H54 (cell line): ENCODE data around the gene RPS6KA5.
"Not testable (repeated sequence)": the region's sequence is repeated elsewhere in the genome, so short reads cannot be mapped to it uniquely, and the experiment has no call there.

ENCODE experiments used
- DNase-seq: peaks from one replicate; pipeline ENCODE4 v3.0.0; 2011; ENCODE audit warnings: low spot score, mixed read lengths; ENCODE audit not compliant: insufficient read length
- FAIRE-seq: peaks from 3 replicates; lab custom pipeline; 2011; peaks lifted over from hg19 to GRCh38; lab: Jason Lieb, UNC
- POLR2A ChIP-seq: IDR thresholded peaks from 2 replicates; pipeline ENCODE4 v1.6.1; 2011; ENCODE audit warnings: low read depth, mild to moderate bottlenecking, low read length

Gene RPS6KA5

DNA sequence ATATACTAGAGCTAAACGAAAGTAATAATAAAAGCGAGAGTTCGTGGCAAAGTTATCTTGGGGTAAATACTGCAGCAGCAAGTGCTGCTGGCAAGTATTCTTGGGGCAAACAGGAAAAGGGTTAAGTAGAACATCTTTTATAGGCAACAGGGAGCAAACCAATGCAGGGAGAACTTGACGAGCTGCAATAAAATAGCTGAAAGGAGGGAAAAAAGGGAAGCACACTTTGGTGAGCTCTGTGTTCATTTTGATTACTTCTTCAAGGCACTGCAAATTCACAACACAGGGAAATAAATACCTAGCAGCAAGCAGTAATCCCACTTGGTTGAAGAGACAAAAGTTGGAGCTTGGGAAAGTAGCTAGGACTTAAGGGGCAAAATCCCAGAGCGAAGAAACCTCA lies 201.9 kb downstream of the RPS6KA5 start:
- no peak for TF ChIP-seq POLR2A
- no peak for DNase-seq
- peak; percentile 87 for FAIRE-seq

DNA sequence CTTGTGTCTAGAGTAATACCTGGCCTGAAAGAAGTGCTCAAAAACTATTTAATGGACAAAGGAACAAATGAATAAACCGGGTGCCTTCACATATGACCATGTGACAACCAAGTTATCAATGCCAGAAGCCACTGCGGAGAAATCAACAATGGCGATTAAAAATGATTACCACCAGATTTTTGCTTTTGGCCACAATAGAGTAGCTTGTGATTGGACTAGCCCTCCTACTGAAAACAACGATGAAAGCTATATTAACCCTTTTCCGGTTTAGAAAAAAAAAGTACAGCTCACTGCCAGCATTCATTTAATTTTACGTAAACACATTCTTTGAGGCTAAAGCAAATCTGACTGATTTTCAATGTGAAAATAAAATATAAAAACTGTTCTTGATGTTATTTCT lies 202.6 kb downstream of the RPS6KA5 start:
- no peak for TF ChIP-seq POLR2A
- DNase-seq (no peak), FAIRE-seq (peak; percentile 82)

DNA sequence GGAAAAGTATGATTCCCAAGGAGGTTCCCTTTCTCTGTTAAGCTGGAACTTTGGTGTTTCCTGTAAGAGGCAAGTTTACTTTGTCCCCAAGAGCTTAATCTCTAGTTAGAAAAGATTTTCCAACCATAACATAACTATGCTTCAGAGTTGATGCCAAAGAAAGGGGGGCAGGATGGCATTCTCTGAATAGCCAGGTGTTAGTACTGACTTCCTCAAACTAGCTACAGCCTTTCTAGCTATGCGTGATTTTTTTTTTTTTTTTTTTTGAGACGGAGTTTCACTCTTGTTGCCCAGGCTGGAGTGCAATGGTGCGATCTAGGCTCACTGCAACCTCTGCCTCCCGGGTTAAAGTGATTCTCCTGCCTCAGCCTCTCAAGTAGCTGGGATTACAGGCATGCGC lies 204.3 kb downstream of the RPS6KA5 start:
- peak; percentile 69 for FAIRE-seq
- DNase-seq: not testable (repeated sequence)

DNA sequence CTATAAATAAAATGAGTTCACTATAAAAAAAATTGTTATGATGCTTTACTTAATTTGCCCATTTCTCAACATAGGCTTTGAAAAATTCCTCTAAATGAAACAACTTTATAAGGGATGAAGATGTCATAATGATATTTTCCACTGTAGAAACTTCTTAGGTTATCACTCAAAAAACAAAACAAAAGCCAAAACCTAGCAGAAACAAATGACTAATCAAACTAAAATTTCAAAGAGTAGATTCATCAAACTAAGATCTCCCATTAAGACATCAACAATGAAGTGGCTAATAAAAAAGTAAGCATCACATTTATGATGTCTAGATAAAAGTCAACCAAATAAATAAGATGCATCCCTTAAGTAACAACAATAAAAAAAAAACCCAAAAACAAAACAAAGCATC lies 207.3 kb downstream of the RPS6KA5 start:
- TF ChIP-seq POLR2A: no peak
- DNase-seq: no peak
- FAIRE-seq: peak; percentile 50

DNA sequence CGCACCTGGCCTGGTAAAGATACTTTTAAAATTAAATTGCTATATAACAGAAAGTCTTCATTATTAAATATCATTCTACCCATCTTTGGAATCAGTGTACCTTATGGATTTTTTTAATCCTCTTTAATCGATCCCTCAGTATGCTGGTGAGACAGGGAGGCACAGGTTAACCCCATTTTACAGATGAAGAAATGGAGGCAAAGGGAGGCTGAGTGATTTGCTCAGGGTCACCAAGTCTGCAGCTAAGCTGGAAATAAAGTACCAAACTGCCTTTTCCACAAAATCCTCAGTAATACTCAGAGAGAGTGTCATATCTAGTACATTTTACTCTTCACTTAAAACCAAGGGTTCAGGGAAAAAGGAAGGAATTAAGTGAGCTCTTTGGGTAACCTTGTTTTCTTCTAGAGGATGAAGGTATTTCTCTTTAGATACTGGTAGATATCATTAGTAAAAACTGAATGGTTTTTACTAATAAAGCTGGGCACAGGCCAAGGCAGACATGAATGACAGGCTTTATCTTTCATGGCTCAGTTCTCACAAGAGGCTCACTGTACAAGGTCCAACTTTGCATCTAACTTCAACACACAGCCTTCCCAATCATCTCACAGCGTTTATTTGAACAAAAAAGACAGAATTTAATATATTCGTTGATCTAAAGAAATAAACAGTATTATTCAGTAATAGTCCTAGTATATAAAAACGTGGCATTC lies 209.0 kb downstream of the RPS6KA5 start:
- FAIRE-seq (peak; percentile 89), DNase-seq (no peak)
- TF ChIP-seq POLR2A: no peak

DNA sequence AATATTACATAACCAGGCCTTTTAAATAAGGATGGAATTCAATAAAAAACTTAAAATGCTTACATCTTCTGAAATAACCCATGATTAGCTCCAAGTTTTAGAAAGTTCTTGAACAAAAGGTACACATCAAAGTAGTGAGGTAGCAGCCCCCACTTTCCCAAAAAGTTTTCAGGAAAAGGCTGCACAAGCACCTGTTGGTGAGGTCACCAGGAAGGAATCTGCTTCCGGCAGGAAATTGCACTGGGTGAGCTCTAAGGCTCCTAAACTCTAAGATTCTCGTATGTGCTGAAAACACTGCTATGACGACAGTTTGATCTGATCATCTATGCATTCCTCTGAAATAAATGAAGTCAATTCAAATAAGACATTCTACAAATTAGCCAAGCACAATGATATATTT lies 210.0 kb downstream of the RPS6KA5 start:
- FAIRE-seq (peak; percentile 98), DNase-seq (peak; percentile 74)

DNA sequence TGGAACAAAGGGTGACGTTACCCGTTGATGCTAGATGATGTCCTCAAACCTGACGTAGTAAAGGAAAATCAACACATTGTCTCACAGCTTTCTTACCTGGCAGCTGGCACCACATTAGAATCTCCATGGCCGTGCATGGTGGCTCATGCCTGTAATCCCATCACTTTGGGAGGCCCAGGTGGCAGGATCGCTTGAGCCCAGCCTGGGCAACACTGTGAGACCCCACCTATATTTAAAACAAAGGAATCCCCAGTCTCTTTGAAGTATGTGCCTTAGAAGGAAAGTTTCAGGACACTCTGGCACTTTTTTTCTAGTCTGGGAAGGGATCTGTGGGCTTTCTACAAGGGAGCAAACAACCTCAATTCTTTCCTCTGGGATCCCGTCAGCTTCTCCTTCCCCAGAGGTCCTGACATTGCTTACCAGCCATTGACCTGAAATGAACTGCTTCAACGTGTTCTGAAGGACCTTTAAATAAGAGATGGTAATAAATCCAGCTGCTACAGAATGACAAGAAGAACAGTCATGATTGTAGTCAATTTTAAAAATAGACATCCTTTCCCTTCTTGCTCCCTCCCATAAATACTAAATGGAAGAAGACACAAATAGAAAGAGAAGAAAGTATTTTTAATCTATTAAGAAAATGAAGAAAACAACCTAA lies 210.5 kb downstream of the RPS6KA5 start:
- TF ChIP-seq POLR2A: no peak
- FAIRE-seq (no peak), DNase-seq (no peak)

More for the DNA sequence above, 210.0 kb downstream of the RPS6KA5 start:
- no peak for TF ChIP-seq POLR2A

DNA sequence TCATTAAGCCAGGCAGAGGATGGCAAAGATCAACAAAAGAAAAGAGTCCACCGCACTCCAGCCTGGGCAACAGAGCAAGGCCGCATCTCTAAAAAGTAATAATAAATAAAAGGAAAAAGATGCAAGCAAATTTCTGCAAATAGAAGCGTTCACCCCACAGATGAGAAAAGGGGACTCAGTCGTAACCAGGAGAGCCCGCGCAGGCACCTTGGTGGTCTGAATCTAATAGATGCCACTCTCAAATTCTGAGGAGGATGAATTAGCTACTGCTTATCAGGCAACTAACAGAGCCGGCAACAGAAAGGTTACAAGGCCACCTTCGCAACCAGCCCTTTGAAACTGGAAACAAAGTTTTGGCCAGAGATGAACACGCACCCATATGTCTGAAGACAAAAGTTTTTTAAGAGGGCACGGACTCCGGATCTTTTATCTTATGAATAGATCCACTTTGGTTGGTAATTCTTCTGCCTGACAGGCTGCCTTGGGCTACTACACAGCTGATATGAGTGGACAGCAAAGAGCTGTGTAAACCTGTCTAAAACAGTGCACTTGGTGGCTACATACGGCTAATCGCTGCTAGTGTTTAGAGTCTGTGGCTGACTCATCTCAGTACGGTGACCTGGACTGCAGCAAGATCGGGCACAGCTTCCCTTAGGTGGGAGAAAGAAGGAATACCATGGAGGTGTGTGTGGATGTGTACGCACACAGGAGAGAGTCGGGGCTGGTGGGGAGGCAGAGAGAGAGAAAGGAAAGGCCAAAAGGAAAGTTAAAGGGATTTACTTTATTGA lies 211.3 kb downstream of the RPS6KA5 start:
- no peak for DNase-seq
- peak; percentile 81 for FAIRE-seq
- no peak for TF ChIP-seq POLR2A

DNA sequence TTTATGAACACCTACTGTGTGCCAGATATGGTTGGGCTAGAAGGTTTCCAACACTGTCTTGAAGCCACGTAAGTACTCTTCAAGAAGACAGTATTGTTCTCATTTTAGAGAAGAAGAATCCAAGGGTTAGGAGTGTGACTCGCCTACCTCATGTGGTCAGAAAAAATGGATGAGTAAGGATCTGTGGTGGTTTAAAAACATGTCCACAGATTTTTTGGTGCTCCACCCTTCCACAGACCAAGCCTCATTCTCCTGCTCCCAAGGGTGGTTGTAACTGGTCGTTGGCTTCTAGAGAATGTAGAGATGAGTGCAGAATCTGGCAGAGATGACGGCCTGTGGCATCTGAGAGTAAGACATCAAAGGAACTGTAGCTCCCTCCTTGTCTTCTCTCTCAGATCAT lies 213.9 kb downstream of the RPS6KA5 start:
- no peak for TF ChIP-seq POLR2A
- DNase-seq (peak; percentile 65), FAIRE-seq (peak; percentile 88)

DNA sequence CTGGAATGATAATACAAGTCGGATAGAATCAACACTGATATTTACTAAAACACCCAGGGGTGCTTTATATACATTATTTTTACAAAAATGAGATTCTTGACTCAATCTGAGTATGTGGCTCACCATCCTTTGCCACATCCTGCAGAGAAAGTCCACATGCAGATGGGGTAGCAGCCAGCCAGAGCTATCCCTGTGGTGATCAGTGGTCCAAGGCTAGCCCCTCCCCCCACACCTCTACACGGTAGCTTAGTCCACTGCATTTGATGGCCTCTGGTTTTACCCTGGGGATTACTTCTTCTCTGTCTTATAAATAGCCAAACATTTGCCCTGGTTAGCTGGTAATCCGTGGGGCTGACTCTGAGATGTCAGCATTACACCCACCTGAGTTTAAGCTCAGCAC lies 216.1 kb downstream of the RPS6KA5 start:
- FAIRE-seq (no peak), DNase-seq (no peak)
- TF ChIP-seq POLR2A: no peak

DNA sequence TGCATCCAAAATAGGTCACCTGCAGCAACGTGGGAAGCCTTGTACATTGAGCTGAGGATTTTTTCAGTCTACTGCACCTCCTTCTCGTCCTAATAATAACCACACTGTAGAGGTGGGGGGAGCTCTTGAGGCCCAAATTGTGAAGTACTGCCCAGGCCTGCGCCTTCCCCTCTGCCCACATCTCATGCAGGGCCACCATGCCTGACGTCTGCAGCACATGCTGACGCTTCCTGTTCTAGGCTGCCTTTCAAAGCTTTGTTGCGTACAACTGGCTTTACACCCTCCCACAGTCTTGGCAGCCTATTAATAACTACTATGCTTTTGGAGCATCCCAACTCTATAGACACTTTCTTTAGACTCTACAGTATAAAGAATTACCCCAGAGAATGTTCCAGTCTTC lies 217.7 kb downstream of the RPS6KA5 start:
- FAIRE-seq (no peak), DNase-seq (no peak)
- no peak for TF ChIP-seq POLR2A

DNA sequence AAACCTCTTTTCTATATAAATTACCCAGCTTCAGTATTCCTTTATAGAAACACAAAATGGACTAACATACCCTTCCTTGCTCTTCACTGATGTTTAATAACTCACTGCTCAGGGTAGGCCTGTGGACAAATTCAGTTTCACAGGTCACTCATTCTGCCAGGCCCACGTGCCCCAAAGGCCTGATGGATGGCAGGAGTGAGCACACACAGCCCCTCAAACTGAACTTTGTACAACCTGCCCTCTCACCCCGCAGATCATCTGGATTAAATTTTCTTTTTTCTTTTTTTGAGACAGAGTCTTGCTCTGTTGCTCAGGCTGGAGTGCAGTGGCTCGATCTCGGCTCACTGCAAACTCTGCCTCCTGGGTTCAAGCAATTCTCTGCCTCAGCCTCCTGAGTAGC lies 219.8 kb downstream of the RPS6KA5 start:
- not testable (repeated sequence) for FAIRE-seq, DNase-seq

DNA sequence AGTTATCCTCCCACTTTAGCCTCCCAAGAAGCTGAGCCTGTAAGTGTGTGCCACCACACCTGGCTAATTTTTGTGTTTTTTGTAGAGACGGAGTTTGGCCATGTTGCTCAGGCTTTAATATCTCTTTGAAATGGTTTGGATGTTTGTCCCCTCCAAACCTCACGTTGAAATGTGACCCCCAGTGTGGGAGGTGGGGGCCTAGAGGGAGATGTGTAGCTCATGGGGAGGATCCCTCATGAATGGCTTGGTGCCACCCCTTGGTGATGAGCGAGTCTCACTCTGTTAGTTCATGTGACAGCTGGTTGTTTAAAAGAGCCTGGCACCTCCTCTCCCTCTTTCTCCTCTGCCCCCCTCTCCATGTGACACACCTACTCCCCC lies 220.6 kb downstream of the RPS6KA5 start:
- no peak for DNase-seq
- TF ChIP-seq POLR2A: no peak
- FAIRE-seq: no peak
